IMR-90 (cell line): ENCODE results near the gene ZNF609. TPM values are rescaled to one million over a fixed set of nuclear protein-coding genes. Genes with fewer than 3 reads are reported as not detected.
"Not testable (repeated sequence)": the region's sequence is repeated elsewhere in the genome, so short reads cannot be mapped to it uniquely, and the experiment has no call there.

Experiments used
- ATAC-seq: fragments of 200-7000 bp; cut with Tn5 transposase; 2 replicates; pipeline ENCODE4 v1.9.1; 2020; ENCODE audit warnings: low read depth, mild to moderate bottlenecking, moderate library complexity
- BruUV-seq: library from RNA; stranded (reverse); fragments of 400-500 nt; replicated peaks from 2 replicates; lab custom pipeline; 2021; lab: Mats Ljungman, UMichigan
- CTCF ChIA-PET: fragments of 300-600 bp; formaldehyde crosslinking; extraction: SDS; loops from one replicate; lab custom pipeline; 2021; ENCODE audit warnings: antibody characterized with exemption; lab: Yijun Ruan, JAX
- POLR2A ChIA-PET: fragments of 300-600 bp; sonication (Branson Sonifier 250); formaldehyde crosslinking; loops from one replicate; lab custom pipeline; 2022; ENCODE audit warnings: antibody characterized with exemption; ENCODE audit not compliant: unreplicated experiment; lab: Charles Lee
- DNase-seq: peaks from one replicate; pipeline ENCODE4 v3.0.0; 2013
- H2AFZ ChIP-seq: replicated peaks from 2 replicates; pipeline ENCODE3; 2013; ENCODE audit warnings: low read length, mild to moderate bottlenecking; ENCODE audit not compliant: poor library complexity
- H2AK5ac ChIP-seq: 2 replicates; pipeline ENCODE4 v1.6.1; 2013; ENCODE audit warnings: low read depth, low read length, inconsistent platforms
- H2AK9ac ChIP-seq: replicated peaks from 2 replicates; pipeline ENCODE3; 2013; ENCODE audit warnings: mild to moderate bottlenecking, low read depth, low read length, moderate library complexity; ENCODE audit not compliant: poor library complexity
- H2BK120ac ChIP-seq: 2 replicates; pipeline ENCODE4 v1.6.1; 2013; ENCODE audit warnings: low read depth, low read length, inconsistent platforms
- H2BK15ac ChIP-seq: 3 replicates; pipeline ENCODE4 v1.6.1; 2013; ENCODE audit warnings: low read depth, low read length, inconsistent platforms
- H2BK20ac ChIP-seq: 2 replicates; pipeline ENCODE4 v1.6.1; 2013; ENCODE audit warnings: low read depth, mild to moderate bottlenecking, inconsistent platforms, low read length, moderate library complexity
- H2BK5ac ChIP-seq: 2 replicates; pipeline ENCODE4 v1.6.1; 2013; ENCODE audit warnings: mild to moderate bottlenecking, low read depth, low read length, inconsistent platforms; ENCODE audit not compliant: poor library complexity, severe bottlenecking
- H3K14ac ChIP-seq: replicated peaks from 2 replicates; pipeline ENCODE4 v1.6.1; 2013; ENCODE audit warnings: low read depth, low read length, inconsistent platforms
- H3K18ac ChIP-seq: 2 replicates; pipeline ENCODE4 v1.6.1; 2013; ENCODE audit warnings: low read depth, low read length, control low read depth
- H3K23ac ChIP-seq: 2 replicates; pipeline ENCODE4 v1.6.1; 2013; ENCODE audit warnings: low read depth, low read length, inconsistent platforms
- H3K27ac ChIP-seq: 2 replicates; pipeline ENCODE4 v1.5.1; 2013; ENCODE audit warnings: mild to moderate bottlenecking, control low read depth, low read length; ENCODE audit not compliant: insufficient read depth
- H3K27me3 ChIP-seq: 2 replicates; pipeline ENCODE4 v1.6.1; 2013; ENCODE audit warnings: low read length; ENCODE audit not compliant: control insufficient read depth, insufficient read depth
- H3K36me3 ChIP-seq: 2 replicates; pipeline ENCODE4 v1.6.1; 2013; ENCODE audit warnings: low read length, mixed read lengths; ENCODE audit not compliant: control insufficient read depth, insufficient read depth
- H3K4ac ChIP-seq: 2 replicates; pipeline ENCODE4 v1.6.1; 2013; ENCODE audit warnings: low read depth, low read length, inconsistent platforms
- H3K4me1 ChIP-seq: 2 replicates; pipeline ENCODE4 v1.6.1; 2013; ENCODE audit warnings: low read length, mixed read lengths; ENCODE audit not compliant: control insufficient read depth, insufficient read depth
- H3K4me2 ChIP-seq: 2 replicates; pipeline ENCODE4 v1.6.1; 2013; ENCODE audit warnings: low read depth, mild to moderate bottlenecking, control low read depth, low read length, moderate library complexity
- H3K4me3 ChIP-seq: 2 replicates; pipeline ENCODE4 v1.5.1; 2013; ENCODE audit warnings: low read depth, mild to moderate bottlenecking, control low read depth, low read length, moderate library complexity; ENCODE audit not compliant: insufficient read depth
- H3K56ac ChIP-seq: 2 replicates; pipeline ENCODE4 v1.6.1; 2013; ENCODE audit warnings: low read length, inconsistent platforms; ENCODE audit not compliant: insufficient read depth; ENCODE audit errors: extremely low read depth
- H3K79me1 ChIP-seq, 2 experiments: 2 replicates each; pipeline ENCODE4 v1.6.1; 2013; ENCODE audit warnings: low read length in 2 of 2, inconsistent platforms in 1 of 2, low read depth in 1 of 2
- H3K9ac ChIP-seq: 2 replicates; pipeline ENCODE4 v1.6.1; 2013; ENCODE audit warnings: low read depth, low read length, control low read depth
- H3K9me1 ChIP-seq: 2 replicates; pipeline ENCODE4 v1.6.1; 2013; ENCODE audit warnings: low read length, inconsistent platforms; ENCODE audit not compliant: insufficient read depth
- H3K9me3 ChIP-seq: 2 replicates; pipeline ENCODE4 v1.6.1; 2013; ENCODE audit warnings: low read length; ENCODE audit not compliant: control insufficient read depth, insufficient read depth
- H4K20me1 ChIP-seq: 2 replicates; pipeline ENCODE4 v1.6.1; 2013; ENCODE audit warnings: low read length, inconsistent platforms; ENCODE audit not compliant: insufficient read depth
- H4K5ac ChIP-seq: 2 replicates; pipeline ENCODE4 v1.6.1; 2013; ENCODE audit warnings: mild to moderate bottlenecking, low read depth, low read length, control low read depth
- H4K8ac ChIP-seq, 2 experiments: 2 replicates each; pipeline ENCODE4 v1.6.1; 2013; ENCODE audit warnings: low read depth in 2 of 2, low read length in 2 of 2, control low read depth in 1 of 2, inconsistent platforms in 1 of 2
- H4K91ac ChIP-seq: 2 replicates; pipeline ENCODE4 v1.6.1; 2013; ENCODE audit warnings: low read depth, low read length, inconsistent platforms; ENCODE audit not compliant: insufficient read depth
- WGBS, 2 experiments: methylation state at CpG; one replicate each; pipeline versions ENCODE4 v1.1.5 to v1.1.7; 2013; ENCODE audit warnings: missing lambda C conversion rate in 2 of 2; ENCODE audit not compliant: insufficient read length in 1 of 2; ENCODE audit errors: extremely low coverage in 2 of 2; 5-methylcytosine and 5-hydroxymethylcytosine counted together
- dilution Hi-C: fragments of 300-500 bp; cut with HindIII; formaldehyde crosslinking; loops from one replicate; pipeline ENCODE4 v1.14.3; 2018; ENCODE audit warnings: low sequenced_read_pairs; ENCODE audit not compliant: unreplicated experiment
- in situ Hi-C: fragments of 300-500 bp; cut with MboI; formaldehyde crosslinking; loops from 3 replicates; pipeline ENCODE4 v1.14.3; 2019; ENCODE audit warnings: low sequenced_read_pairs, inconsistent platforms, mixed read lengths
- intact Hi-C: fragments of 100-400 bp; cut with micrococcal nuclease; formaldehyde crosslinking; loops from 2 replicates; pipeline ENCODE4 v1.10.0; 2022
- polyA plus RNA-seq, 3 experiments: library from polyadenylated mRNA; depleted of rRNA; stranded (reverse); fragments of >200 nt; gene quantifications; 2 replicates each; pipeline ENCODE4 v1.2.3, GENCODE V29; 2012; ENCODE audit warnings: low replicate concordance in 1 of 3
- total RNA-seq: library from RNA; depleted of rRNA; stranded (reverse); fragments of >200 nt; gene quantifications from 2 replicates; pipeline ENCODE4 v1.2.3, GENCODE V29; 2012

Gene ZNF609
- total and polyA plus RNA-seq, 2 of the 4 experiments (the other 2 are of a cell fraction), result 10.4 to 12.5 TPM

DNA sequence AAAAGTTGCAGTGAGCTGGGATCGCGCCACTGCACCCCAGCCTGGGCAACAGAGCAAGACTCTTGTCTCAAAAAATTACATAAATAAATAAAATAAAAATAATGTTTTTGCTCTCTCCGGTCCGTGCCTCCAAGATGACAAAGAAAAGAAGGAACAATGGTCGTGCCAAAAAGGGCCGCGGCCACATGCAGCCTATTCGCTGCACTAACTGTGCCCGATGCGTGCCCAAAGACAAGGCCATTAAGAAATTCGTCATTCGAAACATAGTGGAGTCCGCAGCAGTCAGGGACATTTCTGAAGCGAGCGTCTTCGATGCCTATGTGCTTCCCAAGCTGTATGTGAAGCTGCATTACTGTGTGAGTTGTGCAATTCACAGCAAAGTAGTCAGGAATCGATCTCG is 132.5 kb downstream of the ZNF609 start:
- H3K23ac ChIP-seq, H3K27me3 ChIP-seq, H4K8ac ChIP-seq, intact Hi-C loops, POLR2A ChIA-PET, H2AK9ac ChIP-seq, H3K4me2 ChIP-seq, H2BK20ac ChIP-seq, ATAC-seq, in situ Hi-C loops, H3K36me3 ChIP-seq, H3K56ac ChIP-seq, H3K4me3 ChIP-seq, H2AFZ ChIP-seq, CTCF ChIA-PET, H2BK5ac ChIP-seq, H3K9me3 ChIP-seq, H3K27ac ChIP-seq, H3K18ac ChIP-seq, H3K9ac ChIP-seq, H2AK5ac ChIP-seq, H2BK120ac ChIP-seq, H3K4ac ChIP-seq, DNase-seq, H4K91ac ChIP-seq, H4K5ac ChIP-seq, H2BK15ac ChIP-seq, H3K14ac ChIP-seq, BruUV-seq, dilution Hi-C loops: not testable (repeated sequence)
- 97% methylated on average over 10 of the region's 18 CpGs; no CpG with 5 or more reads in 1 of the 2 experiments for WGBS, 2 experiments
- peaks cover 37% of the 10 kb centered on the region for H4K20me1 ChIP-seq
- peaks cover 46 to 67% of the 10 kb centered on the region in 2 experiments for H3K79me1 ChIP-seq
- H3K9me1 ChIP-seq, result peaks cover 15% of the 10 kb centered on the region
- peaks cover 11% of the 10 kb centered on the region for H3K4me1 ChIP-seq
